Fibroblast of skin of back (primary cell): ENCODE data around the gene CPLX1.
A peak's percentile ranks its signal among the peaks of the same experiment; 100 is the strongest.

ENCODE experiments used
- DNase-seq: peaks from one replicate; pipeline ENCODE4 v3.0.0-alpha.2; 2013

Gene CPLX1

DNA sequence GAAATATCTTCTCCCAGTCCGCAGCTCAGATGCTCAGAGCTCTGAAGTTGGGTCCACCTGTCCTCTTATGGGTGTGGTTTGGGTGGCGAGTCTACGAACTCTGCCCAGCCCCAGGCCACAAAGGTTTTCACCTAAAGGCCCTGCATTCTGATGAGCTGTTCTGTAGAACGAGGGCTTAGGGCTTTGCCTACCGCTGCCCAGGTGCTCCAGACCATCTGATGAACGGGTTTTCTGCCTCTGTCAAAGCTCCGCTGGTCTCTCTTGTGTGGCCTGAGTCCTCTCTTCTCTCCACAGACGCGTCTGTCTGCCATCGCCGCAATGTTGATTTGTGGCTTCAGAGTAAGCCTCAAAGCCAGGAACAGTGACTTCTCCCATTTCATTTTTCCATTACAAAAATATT lies 28.4 kb upstream of the CPLX1 start:
- DNase-seq, result no peak

DNA sequence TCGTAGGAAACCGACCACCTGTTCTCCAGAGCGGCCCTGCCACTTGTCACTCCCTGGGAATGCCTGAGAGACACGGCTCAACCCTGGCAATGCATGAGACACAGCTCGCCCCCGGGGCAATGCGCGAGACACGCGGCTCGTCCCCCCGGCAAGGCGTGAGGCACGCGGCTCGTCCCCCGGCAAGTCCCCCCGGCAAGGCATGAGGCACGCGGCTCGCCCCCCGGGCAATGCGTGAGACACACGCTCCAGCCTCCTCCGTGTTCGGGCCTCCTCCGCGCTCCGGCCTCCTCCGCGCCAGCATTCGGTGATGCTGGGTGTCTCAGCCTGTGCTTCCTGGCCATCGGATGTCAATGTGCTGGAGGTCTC lies 27.5 kb upstream of the CPLX1 start:
- DNase-seq, result no peak

DNA sequence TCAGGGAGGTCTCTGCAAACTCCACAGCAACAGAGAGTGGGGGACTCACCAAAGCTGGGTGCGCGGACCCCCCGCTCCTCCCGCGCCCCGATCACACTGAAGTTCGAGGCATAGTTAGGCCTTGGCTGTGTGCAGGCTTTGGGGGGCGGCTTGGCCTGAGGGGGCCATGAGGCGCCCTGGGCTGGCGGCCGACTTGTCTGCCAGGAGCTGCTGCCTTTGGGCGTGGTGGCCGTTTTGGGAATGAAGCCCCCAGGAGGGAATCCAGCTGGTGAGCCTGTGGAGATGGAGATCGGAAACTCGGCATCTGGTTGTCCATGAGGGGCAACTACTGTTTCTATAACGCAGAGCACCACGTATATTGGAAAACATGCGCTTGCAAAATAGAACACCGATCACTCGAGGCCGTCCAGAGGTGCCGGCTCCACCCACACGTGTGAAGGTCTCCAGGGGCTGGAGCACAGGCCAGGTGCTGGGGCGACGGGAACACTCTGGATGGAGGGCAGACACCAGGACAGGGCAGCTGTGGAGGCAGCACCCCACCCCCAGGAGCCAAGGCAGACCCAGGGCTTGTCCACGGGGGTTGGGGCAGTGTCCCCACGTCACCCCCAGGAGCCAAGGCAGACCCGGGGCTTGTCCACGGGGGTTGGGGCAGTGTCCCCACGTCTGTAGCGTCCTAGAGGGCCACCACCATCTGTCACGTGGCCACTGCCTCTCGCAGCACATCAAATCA lies 25.9 kb upstream of the CPLX1 start:
- DNase-seq, result no peak

DNA sequence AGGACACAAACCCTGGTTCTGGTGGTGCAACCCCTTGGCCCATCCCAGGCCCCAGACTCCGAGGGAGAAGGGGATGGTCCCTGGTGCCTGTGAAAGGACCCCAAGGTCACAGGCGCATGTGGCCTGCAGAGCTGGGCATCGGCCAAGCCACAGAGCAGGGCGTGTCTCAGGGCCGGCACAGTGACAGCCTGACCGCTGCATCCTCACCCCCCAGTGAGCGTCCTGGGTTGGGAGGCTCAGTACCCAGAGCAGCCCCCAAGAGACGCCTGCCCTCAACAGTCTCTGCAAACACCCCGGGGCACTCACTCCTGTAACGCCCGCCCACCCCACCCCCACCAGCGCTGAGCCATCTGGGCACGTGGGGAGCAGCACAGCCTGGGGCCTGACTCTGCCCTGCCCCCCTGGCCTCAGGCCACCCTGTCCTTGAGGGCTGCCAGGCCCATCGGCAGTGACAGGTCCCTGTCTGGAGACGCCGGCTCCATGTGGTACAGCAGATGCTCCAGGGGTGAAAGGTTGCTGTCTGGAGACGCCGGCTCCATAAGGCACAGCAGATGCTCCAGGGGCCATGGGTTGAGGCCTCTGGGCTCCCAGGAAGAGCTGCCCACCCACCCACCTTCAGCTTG lies 24.5 kb upstream of the CPLX1 start:
- no peak for DNase-seq

DNA sequence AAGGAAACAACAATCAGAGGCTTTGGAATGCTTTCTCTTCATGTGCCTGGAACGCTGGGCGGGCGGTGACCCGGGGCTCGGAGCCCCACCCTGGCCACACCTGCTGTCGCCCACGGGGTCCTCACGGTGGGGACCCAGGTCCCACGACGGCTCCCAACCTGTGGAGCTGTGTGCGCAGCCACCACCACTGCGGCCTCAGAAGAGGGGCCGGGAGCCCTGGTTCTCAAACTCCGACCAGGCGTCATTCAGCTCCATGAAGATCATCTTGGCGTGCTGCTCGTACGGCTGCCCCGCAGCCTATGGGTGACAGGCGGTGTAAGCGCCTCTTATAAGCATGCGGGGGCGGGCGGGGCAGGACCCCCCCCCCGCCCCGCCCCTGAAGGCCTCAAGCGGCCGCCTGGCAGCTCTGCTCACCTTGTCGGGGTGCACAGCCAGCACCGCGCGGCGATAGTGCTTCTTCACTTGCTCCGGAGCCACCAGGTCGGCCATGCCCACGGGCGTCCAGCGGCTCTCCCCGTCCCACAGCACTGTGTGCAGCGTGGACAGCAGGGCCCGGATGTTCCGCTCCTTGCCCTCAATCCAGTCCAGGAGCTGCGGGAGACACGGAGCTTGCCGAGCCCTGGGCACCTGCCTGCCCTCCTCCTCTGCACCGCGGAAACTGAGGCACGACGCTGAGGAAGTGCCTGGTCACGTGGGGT lies 23.7 kb upstream of the CPLX1 start:
- DNase-seq, result no peak

DNA sequence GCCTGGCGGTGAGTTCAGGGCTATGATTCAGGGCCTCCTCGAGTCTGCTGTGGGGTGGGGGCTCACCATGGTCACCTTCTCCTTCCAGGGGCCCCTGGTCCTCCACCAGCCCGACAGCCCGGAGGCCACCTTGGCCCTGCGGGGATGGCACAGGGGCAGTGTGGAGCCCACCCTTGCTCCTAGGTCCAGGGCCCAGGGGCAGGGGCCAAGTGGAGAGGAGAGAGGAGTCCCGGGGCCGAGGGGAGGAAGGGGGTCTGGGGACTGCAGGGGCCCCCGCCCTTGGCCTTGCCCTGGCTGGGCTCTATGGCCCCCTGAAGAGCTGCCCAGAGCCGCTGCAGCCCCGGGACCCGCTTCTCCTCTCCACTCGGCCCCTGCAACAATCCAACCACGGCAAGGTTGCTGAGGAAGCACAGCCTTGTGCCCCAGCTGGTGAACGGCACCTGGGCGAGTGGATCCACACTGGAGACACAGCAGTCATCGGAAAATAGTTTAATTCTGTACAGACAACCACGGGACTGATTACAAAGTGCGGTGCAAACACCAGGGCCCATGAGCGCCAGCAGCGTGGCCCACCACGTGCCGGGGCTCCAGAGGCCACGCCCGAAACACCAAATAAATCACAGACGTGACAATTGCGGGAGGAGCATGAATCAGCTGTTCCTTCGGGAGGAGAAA lies 23.0 kb upstream of the CPLX1 start:
- no peak for DNase-seq

DNA sequence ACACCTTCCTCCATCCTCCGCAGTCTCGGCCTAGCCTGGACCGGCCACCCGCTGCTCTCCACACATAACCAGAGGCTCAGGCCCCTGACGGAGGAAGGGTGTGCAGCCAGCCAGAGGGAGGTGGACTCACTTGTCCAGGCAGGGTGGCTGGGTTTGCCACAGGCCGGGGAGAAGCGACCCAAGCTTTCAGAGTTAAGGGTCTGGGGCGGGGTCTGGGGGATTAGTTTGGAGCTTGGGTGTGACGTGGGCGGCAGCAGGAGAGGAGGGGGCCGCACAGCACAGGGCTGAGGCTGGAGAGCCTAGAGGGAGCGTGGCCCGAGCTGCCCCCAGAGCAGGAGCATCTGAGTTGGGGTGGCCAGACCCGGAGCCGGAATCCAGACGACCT lies 22.4 kb upstream of the CPLX1 start:
- DNase-seq, result no peak

DNA sequence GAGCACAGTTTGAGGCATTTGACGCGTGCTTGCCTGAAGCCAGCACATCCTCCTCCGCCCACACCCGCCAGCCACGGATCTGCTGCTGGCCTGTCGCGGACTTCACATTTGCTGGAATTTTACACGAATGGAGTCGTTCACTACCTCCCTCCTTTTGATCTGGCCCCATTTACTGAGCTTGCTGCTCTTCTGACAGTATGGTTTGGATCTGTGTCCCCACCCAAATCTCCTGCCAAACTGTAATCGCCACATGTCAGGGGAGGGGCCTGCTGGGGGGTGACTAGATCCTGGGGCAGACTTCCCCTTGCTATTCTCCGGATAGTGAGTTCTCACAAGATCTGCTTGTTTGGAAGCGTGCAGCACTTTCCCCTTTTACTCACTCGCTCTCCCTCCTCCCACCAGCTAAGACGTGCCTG lies 19.9 kb upstream of the CPLX1 start:
- DNase-seq, result peak; percentile 11

DNA sequence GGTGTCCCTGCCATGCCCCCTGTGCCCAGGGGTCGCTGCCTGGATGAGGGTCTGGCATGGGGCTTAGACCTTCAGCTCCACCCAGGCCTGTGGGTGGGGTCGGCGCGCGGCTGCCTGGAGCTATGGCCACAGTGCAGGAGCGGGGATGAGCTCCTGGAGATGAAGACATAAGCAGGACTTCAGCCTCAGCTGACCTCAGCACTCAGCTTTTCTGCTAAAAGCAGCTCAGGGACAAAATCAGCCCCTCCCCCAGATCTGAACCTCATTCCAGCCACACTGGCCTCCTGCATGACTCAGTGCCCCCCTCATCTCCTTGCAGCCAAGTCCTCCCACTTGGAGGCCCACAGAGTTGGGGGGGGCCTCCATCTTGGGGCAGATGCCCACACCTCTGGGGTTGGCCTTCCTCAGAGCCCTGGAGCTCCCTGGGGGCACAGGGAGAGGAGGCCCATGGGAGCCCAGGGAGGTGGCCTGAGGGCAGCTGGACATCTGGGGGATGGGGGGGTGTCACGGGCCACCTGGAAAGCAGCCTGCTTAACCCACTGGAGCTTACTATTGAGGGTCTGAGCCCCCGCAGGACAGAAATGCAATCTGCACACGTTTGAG lies 19.4 kb upstream of the CPLX1 start:
- DNase-seq, result peak; percentile 12

DNA sequence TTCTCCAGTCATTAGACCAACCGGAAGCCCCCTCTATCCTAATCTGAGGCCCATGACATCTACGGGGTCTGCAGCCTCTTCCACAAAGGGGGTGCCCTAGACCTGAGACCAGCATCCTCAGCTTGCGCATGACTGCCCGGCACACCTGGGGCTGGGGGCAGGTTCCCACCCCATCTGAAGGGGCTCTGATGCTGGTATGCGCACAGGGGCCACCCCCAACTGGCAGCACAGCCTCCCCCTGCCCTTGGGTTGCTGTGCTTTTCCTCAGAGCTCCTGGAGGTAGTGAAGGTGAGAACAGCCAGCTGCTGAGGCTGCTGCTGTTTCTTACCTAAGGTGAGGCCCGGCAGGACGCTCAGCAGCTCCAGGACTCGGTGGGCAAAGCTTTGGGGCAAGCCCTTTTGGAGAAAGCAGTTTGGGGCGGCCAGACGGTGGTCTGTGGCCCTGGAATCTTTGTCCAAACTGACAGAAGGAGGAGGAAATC lies 18.9 kb upstream of the CPLX1 start:
- DNase-seq, result no peak

DNA sequence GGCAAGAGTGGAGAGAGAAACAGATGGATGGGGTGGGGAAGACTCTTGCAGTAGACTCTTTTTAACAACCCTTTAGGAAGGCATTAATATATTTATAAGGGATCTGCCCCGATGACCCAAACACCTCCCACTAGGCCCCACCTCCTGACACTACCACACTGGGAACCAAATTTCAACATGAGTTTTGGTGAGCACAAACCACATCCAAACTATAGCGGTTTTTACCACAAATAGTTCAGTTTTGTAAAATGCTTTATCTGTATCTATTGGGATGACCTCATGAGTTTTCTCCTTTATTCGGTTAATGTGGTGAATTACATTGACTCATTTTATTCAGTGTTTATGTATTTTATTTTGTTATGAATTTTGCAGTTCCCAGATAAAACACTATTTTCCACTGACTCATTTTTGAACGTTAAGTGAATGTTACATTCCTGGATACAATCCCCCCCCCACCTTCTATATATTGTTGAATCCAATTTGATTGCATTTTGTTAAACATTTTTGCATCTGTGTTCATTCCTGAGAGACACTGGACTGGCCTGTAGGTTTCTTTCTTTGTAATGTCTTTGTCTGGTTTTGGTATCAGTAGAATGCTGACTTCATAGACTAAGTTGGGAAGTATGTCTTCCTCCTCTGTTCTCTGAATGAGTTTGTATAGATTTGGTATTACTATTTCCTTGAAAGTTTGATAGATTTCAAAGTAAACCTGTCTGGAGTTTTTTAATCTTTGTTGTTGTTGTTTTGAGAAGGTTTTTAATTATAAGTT lies 13.9 kb upstream of the CPLX1 start:
- DNase-seq, result no peak

DNA sequence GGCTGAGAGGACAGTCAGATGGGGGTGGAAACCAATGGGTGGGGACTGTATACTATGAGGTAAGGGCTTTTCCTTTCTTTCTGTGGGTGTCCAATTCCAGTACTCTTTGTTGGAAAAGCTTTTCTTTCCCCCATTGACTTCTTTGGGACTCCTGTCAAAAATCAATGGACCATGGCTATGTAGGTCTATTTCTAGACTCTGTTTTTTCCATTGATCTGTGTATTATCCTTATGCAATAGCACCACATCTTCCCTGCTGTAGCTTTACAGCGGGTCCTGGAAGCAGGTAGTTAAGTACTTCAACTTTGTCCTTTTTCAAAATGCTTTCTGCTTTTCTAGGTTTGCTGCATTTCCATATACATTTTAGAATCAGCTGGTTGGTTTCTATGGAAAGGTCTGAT lies 11.8 kb upstream of the CPLX1 start:
- DNase-seq, result no peak

DNA sequence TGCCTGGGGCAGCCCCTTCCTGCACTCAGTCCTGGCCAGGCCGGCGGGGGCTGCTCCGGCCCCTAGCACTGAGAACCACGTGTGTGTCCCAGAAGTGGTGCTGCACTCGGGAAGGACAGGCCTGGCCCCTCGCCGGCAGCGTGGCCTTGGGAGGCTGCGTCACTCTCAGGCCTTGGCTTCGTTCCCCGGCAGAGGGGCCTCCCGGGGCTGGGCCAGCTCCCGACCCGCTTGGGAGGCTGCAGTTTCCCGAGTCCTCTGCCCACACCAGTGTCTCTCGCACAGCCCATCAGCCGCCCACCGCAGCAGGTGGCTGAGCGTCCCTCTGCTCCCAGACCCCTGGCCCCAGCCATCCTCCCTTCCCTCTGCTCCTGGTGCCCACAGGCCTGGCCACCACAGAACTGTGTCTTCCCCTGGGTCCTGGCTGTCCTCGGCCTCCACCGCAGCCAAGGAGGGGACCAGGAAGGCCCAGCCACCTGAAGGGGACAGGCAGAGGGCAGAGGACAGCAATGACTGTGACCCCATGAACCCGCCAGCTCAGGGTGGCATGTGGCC lies 10.9 kb upstream of the CPLX1 start:
- no peak for DNase-seq

DNA sequence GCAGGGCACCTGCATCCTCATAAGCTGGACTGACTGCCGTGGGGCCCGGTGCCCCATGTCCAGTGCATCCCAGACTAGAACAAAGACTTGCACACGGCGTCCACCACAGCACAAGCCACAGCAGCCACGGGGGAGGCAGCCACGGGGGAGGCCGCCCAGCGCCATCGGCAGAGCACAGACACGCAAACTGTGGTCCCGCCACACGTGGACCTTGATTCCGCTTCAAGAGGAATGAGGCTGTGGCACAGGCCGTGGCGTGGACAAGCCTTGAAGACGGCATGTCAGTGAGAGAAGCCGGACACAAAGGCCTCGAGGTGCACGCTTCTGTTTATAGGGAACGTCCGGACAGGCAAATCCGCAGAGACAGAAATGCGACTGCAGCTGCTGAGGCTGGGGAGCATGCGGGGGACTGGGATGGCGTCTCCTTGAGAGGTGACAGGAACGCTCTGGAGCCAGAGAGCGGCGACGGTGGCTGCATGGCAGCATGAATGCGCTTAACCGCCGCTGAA lies 10.1 kb upstream of the CPLX1 start:
- DNase-seq, result no peak

DNA sequence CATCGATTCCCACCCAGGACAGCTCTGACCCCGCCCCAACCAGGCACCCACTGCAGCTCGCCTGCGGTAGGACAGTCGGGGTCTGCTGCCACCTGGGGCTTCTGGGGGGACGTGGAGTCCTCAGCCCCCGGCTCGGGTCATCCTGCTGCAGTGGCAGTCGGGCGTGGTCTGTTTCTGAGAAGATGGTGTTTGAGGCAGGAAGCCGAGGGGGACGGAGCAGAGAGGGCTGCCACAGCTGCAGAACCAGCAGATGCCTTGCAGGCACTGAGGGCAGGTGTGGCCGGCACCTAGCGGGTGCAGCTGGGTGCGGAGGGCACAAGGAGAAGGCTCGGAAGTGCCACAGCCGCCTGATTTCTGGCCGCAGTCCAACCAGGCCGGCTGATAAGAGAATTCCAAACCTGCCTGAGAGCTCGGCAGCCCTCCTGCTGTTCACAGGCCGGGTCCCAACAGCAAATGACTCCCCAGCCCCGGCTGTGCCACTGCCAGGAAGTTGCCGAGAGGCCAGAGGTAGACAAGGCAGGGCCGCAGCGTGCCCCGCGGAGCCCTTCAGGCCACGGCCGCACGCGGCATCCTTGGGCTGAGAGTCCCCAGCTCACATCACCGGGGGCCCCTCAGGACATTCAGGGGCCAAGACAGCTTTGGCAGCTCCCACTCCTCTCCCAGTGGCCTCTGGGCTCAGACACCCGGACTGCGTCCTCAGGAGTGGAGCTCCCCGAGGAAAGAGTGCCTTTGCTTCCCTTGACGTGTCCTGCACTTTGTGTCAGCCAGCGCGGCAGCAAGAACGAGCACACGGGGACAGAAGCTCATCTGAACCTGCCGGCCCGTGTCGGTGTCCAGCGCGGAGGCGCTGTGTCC lies 9.4 kb upstream of the CPLX1 start:
- DNase-seq, result no peak

DNA sequence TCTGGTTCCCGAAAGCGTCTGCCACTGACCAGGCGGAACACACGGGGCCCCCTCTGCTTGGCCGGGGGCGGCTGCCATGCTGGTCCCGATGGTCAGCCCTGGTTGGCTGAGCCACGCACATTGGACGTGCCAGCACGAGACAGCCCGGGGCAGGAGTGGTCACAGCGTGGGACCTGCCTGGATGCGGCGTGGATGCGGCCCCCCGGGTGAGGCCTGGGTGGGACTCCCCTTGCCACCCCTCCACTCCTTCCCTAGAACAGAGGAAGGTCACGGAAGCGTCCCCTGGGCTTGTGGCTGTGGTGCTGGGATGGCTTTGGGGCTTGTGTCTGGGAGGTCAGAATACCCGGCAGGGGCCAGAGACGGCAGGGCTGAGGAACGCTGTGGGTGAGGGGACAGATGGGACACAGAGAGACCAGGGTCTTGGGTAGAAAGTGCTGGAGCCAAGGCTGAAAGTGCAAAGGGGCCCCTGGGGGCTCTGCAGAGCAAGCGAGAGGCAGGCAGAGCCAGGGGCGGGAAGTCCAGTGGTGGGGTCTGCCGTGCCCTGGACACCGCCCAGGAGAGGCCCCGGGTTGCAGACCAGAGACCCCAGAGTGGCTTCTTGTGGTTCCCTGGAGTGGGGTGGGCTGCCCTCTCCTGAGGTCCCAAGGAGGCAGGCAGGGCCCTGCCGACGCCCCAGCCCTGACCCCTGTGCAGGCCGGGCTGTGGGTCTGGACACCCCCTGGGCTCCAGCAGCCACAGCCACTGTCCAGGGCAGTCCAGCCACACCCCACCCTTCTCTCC lies 8.6 kb upstream of the CPLX1 start:
- no peak for DNase-seq

DNA sequence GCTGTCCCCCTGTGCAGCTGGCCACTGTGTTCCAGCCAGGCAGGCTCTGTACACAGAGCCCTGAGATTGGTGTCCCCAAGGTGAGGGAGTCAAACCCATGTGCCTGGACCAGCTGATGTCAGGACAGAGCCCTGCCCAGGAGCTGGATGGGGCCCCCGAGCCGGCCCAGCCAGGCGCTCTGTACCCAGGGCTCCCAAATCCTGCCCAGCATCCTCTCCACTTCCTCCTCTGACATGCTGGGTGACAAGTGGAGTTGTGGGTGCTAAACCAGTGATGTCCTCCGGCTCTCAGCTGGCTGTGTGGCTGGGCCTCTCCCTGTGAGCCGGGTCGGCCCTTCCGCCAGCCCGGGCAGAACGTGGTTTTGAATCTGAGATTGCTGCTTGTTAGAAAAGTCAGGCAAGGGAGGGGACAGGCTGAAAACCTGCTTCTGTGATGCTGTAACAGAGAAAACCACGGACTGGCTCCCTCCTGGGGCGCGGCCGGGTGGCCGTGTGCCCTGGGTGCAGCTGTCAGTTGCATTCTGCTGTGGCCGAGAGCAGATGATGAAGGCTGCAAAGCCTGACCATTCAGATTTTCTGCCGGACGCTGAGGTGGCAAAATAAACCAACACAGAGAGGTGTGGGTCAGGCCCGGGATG lies 7.9 kb upstream of the CPLX1 start:
- no peak for DNase-seq

DNA sequence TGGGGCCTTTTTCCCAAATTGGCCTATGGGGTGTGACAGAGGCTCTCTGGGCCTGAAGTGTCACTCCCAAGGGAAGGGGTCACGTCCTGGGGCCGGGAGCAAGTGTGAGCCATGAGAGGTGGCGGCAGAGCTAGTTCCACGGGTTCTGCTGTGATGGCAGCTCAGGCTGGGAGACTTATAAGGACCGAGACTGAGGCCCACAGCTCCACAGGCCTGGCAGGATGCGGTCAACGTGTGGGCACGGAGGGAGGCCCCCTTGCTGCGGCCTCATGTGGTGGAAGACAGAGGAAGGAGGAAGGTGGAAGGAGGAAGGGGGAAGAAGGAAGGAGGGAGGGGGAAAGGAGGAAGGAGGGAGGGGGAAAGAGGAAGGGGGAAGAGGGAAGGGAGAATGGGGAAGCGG lies 7.2 kb upstream of the CPLX1 start:
- no peak for DNase-seq

DNA sequence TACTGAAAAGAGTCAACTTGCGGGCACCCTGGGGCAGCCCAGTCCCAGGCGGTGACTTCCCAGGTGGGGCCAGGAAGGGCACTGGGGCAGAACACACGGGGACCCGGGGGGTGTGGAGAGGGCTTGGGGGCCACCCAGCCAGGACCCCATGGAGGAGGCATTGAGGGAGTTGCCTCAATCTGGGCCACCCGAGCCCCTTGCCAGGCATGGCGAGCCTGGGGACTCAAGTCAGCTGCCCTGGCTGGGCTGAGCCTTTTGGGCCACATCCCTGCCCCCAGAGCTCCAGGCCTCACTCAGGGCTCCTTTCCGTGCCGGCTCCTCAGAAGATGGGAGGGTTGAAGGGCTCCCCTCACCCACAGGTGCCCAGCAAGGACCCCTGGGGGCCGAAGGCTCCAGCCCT lies 6.6 kb upstream of the CPLX1 start:
- DNase-seq, result no peak
